Smooth muscle cell of bladder (primary cell): ENCODE results near the gene CBY2. TPM values are rescaled to one million over a fixed set of nuclear protein-coding genes. Genes with fewer than 3 reads are reported as not detected.

Experiments used
- total RNA-seq: library from RNA; depleted of rRNA; stranded (reverse); fragments of >200 nt; gene quantifications from 2 replicates; pipeline ENCODE4 v1.2.3, GENCODE V29; 2014

CBY2 gene
- not detected in 2 replicates for total RNA-seq

GRCh38 chr13:45702088-45702487, at the start of gene CBY2:
Gene CBY2 (plus strand): TSS chr13:45702320. CDS start chr13:45702391, 71 bp downstream.

Other genes starting within 250 kb of the CBY2 start
- gene COG3, start 237.4 kb upstream of the CBY2 start, total RNA-seq, result 29.7 and 31.9 TPM in 2 replicates
- gene ERICH6B, start 86.6 kb upstream of the CBY2 start, total RNA-seq, result not detected in 2 replicates
- not detected in 2 replicates for gene SIAH3, start 149.4 kb downstream of the CBY2 start, total RNA-seq